Stromal cell of bone marrow (primary cell): Measurements from ENCODE around the gene ATP2B1.
"Not testable (repeated sequence)": the region's sequence is repeated elsewhere in the genome, so short reads cannot be mapped to it uniquely, and the experiment has no call there.

ENCODE experiments used
- DNase-seq: peaks from one replicate; pipeline ENCODE4 v3.0.0-alpha.2; 2012; ENCODE audit warnings: low read depth

ATP2B1 gene

GRCh38 chr12:89712706-89713105 is 4.1 kb upstream of the ATP2B1 start:
- DNase-seq, result no peak

DNA sequence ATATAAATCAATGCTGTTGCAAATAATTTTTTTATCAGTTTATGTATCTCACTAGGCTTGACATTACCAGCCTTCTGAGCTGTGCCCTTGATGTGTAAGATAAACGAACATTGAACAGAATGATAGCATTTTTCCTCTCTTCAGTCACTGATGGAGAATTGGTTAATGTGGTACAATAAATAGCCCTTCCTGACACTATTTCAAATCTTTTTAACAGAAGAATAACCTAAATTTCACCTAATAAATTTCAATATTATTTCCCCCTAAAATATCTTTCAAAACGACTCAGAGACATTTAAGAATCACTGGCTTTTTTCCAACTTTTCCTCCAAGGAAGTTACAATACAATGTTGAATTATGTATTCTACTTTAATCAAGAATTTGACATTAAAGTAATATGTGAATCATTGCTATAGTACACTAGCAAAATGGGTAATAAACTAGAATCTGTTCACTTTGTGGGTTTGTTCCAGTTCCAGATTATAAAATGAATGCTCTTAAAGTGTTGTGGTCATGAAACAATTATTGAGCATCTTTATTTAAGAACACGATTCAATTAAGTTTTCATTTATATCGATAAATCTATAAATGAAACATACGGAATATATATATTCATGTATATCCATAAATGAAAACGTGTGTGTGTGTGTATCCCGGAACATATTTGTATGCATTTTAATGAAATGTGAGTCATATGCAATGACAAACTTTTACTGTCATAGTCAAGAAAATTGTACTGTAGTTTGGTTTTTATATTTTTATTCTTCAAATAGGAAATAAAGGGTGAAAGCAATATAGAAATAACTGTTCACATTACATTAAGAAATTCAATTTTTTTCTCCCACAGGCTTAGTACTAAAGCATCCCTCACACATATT is 2.5 kb upstream of the ATP2B1 start:
- DNase-seq, result no peak

GRCh38 chr12:89709995-89710872 is 1.6 kb upstream of the ATP2B1 start:
- DNase-seq, result peak; percentile 29

DNA sequence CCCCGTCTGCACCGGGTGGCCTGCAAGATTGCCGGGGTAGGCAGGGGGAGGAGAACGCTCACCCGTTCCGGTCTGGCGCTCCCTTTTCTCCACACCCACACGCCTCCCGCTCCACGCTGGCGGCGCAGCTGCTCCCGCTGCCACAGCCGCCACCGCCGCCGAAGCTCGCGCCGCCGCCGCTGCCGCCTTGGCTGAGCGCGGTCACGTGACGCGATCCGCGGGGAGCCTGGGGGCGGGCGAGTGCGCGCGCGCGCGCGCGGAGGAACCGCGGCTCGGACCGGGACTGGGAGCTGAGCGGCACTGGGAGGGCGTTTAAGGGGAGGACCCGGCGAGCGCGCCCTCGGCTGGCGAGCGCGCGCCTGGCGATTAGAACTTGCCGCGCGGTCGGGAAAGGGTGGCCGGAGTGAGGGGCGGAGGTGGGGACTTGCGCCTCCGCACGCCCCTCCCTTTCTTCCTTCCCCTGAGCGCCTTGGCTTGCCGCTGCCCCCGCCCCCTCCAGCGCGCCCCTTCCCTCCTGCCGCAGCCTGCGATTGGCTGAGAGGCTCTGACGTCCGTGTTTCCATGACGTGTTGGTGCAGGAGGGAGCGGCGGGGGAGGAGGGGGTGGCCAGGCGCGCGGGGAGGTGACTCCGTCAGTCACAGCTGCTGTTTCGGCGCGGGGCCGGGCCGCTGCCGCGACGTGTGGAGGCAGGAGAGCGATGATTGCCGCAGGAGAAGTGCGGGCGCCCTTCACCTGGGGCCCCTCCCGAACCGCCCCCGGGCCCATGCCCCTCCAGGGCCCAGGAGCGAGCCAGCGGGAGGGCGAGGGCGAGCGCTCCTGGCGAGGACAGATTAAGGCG is 738 bp upstream of the ATP2B1 start:
- peak; percentile 98 for DNase-seq

GRCh38 chr12:89707703-89708564 is 704 bp downstream of the ATP2B1 start:
- no peak for DNase-seq

DNA sequence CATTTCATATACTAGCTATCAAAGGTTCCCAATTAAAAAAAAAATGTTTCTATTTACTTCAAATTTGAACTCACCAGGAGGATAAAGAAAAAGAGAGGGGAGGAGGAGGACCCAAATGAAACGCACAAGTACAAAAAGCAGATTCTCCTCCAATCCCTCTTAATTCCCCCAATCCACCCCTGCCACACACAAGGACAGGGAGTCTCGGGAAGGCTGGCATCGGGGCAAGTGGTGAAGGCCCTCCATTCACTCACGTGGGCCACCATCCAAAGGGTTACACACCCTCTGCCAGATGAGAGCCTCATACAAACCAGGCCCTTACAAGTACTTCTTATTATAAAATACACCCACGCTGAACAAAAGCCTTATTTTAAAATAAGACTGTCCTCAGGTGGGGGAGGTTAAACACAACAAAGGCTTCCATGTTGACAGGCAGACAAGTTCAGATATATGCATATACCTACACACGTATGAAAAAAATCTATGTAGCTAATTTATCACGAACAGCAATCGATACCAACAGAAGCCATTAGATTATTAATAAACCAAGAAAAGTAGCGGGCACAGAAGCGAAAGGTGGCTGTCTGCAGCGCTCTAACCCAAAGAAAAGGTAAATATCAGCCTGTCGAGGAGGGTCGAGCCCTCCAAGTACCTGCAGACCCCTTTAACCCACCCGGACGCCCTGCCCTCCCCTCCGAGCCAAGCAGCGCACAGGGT is 1.5 kb downstream of the ATP2B1 start:
- DNase-seq, result no peak

- DNase-seq, result no peak
Observed at GRCh38 chr12:89706551-89706950, 2.1 kb downstream of the ATP2B1 start.

DNA sequence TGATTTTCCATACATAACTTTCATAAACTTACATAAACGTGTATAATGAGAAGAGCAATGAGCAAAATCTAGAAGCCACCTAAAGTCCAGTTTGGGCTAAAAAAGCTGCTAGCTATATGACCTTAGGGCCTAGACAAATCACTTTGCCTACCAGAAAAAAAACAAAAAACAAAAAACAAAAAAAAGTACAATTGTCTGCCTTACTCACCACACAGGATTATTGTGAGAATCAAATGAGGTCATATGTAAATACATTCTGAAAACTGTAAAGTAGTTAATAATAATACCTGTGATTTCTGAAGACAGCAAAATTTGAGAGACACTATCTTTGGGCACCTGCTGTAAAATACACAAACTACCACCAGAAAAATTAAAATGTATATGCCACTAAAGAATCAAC is 4.2 kb downstream of the ATP2B1 start:
- DNase-seq, result no peak

DNA sequence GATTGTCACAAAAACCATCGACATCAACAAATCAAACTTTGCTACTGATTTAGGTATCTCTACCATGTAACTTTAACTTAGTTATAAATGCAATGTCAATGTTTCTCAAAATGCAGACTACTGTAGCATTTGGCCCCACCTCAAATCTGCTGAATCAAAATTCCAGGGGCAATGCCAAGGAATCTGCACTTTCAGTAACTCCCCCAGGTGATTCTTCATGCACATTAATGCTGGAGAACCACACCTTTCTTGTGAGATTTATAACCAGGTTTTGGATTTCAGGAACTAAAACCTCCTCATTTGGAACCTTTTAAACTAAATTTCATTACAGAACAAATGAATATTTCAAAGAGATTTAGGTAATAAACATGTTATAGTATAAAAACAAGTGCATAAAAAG is 4.9 kb downstream of the ATP2B1 start:
- no peak for DNase-seq

DNA sequence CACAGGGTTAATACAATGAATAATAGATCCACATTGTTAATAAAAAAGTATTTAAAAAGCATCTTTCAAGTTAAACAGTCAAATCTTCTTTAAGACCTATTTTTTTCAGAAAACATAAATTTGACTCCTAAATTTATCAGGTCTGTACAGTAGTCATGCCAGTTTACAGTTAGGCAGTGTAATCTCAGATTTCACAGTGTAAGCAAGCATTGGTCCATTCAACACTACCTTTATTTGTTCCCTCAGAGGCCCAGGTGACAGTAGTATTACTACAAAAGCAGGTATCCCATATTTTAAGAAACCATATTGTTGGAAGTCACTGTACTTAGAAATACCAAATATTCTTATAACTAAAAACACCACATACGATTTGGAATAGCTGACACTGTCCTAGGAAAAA is 6.1 kb downstream of the ATP2B1 start:
- DNase-seq, result no peak

GRCh38 chr12:89701606-89702206 is 6.9 kb downstream of the ATP2B1 start:
- no peak for DNase-seq

DNA sequence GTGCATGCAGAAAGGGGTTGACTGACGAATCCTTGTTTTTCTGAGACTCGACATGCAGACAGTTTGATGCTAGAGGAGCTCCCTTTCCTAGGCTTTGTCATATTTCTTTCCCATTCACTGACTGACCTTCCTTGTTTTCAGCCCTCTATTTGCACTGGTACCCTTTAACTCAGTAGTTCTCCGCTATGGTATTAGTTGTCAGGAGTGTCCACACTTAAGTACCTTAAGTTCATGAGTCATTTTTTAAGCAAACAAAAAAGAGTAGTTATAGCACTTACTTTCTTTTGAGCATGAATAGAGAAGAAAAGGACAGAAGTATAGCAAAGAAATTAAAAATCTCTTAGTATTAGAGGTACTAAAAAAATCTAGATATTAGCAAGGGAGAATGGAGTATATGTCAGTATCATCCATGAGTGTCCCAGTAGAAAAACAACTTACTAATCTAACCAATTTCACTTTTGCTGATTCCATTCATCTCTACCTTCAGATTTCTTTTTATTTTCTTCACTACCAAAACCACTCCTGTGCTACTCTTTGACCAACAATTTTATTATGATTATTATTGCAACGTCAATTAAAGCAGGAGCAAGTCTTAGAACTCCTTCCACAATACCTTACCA is 8.3 kb downstream of the ATP2B1 start:
- no peak for DNase-seq

DNA sequence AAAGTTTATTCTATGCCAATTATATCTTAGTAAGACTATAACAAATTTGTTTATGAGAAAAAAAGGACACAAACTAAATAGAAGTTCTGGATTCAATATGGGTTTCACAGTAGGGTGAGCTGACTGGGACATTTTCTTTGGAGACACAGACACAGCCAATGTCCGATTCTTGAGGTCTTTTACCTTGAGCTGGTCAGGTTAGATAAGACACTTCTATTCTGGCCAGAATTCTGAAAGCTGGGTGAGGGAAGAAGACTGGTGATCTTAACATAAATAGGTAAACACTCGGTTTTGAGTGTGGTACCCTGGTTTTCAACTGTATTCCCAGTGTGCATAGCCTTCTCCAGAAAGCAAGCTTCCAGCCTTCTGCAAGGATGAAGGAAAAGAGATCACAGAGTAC is 10.0 kb downstream of the ATP2B1 start:
- no peak for DNase-seq

- not testable (repeated sequence) for DNase-seq
Observed at GRCh38 chr12:89697728-89698127, 10.9 kb downstream of the ATP2B1 start.

GRCh38 chr12:89697296-89697695 is 11.3 kb downstream of the ATP2B1 start:
- no peak for DNase-seq

DNA sequence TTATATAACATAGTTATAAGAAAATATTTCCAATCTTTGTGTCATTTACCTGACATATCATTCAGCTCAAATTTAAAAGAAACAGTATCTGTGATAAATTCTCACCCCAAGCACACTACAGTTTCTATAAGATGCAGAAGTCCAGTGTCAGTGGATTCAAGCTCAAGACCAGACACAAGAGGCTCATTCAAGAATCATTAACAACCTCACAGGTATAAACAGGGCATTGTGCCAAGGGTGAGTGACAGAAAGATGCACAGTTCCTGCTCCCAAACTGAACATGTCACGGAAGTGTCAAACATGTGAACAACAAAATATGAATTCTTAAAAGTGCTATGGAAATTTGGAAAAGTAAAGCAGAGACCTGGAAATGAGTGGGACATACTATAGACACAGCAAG is 12.8 kb downstream of the ATP2B1 start:
- DNase-seq, result no peak

- DNase-seq, result peak; percentile 37
Observed at GRCh38 chr12:89695100-89695499, 13.5 kb downstream of the ATP2B1 start.

DNA sequence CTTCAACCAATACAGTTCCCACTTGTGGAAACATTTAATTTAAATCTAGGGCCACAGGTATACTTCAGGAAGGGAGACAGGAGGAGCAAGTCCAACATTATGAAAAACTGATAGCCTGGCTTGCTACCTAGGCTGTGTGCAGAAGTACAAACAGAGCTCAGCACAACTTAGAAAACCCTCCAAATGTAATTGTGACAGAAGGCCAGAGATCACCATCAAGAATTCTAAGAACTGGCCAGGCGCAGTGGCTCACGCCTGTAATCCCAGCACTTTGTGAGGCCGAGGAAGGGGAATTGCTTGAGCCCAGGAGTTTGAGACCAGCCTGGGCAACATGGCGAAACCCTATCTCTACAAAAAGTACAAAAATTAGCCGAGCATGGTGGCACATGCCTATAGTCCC is 14.1 kb downstream of the ATP2B1 start:
- DNase-seq, result no peak

GRCh38 chr12:89693639-89694202 is 14.9 kb downstream of the ATP2B1 start:
- DNase-seq, result no peak
